Peyer's patch (tissue), 4 donors: Measurements from ENCODE around the gene UPF2.

Source experiments
- POLR2A ChIP-seq, 2 donors: fragments of 450-650 bp; IDR thresholded peaks; one replicate each; pipeline ENCODE4 v1.5.1; 2017; ENCODE audit warnings: antibody characterized with exemption in 2 of 2, mild to moderate bottlenecking in 2 of 2, moderate library complexity in 2 of 2
- TF ChIP-seq, protein P1 (sequence below), 6 experiments: fragments of 450-650 bp in 4 of 6; fragments of 200-600 bp in 2 of 6; sonication (generic) in 1 of 6; IDR thresholded peaks; one replicate each; pipeline ENCODE4 v1.5.1; 2017 to 2019; ENCODE audit warnings: antibody characterized with exemption in 6 of 6, mild to moderate bottlenecking in 3 of 6, moderate library complexity in 1 of 6

DNA sequence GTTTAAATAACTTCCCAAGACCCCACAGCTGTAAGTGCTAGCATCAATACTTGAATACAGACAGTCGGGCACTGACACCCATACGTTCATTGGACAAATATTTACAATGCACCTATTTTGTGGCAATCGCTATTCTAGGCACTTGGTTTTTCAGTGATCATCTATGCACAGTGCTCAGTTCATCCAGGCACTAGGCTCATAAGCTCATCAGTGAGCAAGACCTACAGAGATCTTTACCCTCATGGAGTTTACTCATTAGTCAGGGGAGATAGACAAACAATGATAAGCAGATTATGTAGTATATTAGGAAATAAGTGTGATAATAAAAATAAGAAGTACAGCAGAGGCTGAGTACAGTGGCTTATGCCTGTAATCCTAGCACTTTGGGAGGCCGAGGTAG lies 18.5 kb upstream of the UPF2 start:
- TF ChIP-seq, protein P1, sequence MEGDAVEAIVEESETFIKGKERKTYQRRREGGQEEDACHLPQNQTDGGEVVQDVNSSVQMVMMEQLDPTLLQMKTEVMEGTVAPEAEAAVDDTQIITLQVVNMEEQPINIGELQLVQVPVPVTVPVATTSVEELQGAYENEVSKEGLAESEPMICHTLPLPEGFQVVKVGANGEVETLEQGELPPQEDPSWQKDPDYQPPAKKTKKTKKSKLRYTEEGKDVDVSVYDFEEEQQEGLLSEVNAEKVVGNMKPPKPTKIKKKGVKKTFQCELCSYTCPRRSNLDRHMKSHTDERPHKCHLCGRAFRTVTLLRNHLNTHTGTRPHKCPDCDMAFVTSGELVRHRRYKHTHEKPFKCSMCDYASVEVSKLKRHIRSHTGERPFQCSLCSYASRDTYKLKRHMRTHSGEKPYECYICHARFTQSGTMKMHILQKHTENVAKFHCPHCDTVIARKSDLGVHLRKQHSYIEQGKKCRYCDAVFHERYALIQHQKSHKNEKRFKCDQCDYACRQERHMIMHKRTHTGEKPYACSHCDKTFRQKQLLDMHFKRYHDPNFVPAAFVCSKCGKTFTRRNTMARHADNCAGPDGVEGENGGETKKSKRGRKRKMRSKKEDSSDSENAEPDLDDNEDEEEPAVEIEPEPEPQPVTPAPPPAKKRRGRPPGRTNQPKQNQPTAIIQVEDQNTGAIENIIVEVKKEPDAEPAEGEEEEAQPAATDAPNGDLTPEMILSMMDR (IDR thresholded peaks at IDR 0.05) = no peak
- TF ChIP-seq POLR2A (IDR thresholded peaks at IDR 0.05) = no peak
